HG03095 (cell line): ENCODE measurements around the gene PIK3IP1.

ENCODE experiments used
- ATAC-seq: cut with Tn5 transposase; IDR thresholded peaks from one replicate; pipeline ENCODE4 v1.9.1; 2021; ENCODE audit warnings: moderate library complexity; ENCODE audit not compliant: unreplicated experiment

The PIK3IP1 gene

DNA sequence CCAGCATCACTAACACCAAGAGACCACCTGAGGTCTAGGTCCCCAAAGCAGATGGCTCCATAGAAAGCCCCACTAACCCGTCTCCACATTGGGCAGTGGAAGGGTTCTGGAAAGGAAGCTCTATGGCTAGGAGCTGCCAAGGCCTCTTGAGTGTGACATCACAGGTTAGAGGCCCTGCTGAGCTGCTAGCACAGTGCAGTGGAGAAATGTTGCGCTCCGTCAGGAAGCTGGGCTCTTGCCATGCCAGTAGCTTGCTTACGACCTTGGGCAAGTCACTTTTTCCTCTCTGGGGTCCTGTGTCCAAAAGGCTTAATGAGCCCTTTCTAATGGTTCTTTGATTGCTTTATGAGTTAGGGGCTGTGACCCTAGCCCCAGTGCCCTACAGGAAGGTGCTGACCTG is 10.6 kb downstream of the PIK3IP1 start:
- ATAC-seq: no peak

DNA sequence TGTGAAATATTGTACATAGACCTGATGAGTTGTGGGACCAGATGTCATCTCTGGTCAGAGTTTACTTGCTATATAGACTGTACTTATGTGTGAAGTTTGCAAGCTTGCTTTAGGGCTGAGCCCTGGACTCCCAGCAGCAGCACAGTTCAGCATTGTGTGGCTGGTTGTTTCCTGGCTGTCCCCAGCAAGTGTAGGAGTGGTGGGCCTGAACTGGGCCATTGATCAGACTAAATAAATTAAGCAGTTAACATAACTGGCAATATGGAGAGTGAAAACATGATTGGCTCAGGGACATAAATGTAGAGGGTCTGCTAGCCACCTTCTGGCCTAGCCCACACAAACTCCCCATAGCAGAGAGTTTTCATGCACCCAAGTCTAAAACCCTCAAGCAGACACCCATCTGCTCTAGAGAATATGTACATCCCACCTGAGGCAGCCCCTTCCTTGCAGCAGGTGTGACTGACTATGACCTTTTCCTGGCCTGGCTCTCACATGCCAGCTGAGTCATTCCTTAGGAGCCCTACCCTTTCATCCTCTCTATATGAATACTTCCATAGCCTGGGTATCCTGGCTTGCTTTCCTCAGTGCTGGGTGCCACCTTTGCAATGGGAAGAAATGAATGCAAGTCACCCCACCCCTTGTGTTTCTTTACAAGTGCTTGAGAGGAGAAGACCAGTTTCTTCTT is 12.3 kb downstream of the PIK3IP1 start:
- ATAC-seq: no peak

DNA sequence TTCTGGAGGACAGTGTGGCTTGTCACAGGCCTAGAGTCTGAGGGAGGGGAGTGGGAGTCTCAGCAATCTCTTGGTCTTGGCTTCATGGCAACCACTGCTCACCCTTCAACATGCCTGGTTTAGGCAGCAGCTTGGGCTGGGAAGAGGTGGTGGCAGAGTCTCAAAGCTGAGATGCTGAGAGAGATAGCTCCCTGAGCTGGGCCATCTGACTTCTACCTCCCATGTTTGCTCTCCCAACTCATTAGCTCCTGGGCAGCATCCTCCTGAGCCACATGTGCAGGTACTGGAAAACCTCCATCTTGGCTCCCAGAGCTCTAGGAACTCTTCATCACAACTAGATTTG is 13.0 kb downstream of the PIK3IP1 start:
- no peak for ATAC-seq

DNA sequence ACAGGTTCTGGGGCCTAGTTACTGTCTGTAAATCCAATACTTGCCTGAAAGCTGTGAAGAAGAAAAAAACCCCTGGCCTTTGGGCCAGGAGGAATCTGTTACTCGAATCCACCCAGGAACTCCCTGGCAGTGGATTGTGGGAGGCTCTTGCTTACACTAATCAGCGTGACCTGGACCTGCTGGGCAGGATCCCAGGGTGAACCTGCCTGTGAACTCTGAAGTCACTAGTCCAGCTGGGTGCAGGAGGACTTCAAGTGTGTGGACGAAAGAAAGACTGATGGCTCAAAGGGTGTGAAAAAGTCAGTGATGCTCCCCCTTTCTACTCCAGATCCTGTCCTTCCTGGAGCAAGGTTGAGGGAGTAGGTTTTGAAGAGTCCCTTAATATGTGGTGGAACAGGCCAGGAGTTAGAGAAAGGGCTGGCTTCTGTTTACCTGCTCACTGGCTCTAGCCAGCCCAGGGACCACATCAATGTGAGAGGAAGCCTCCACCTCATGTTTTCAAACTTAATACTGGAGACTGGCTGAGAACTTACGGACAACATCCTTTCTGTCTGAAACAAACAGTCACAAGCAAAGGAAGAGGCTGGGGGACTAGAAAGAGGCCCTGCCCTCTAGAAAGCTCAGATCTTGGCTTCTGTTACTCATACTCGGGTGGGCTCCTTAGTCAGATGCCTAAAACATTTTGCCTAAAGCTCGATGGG is 13.5 kb downstream of the PIK3IP1 start:
- no peak for ATAC-seq

DNA sequence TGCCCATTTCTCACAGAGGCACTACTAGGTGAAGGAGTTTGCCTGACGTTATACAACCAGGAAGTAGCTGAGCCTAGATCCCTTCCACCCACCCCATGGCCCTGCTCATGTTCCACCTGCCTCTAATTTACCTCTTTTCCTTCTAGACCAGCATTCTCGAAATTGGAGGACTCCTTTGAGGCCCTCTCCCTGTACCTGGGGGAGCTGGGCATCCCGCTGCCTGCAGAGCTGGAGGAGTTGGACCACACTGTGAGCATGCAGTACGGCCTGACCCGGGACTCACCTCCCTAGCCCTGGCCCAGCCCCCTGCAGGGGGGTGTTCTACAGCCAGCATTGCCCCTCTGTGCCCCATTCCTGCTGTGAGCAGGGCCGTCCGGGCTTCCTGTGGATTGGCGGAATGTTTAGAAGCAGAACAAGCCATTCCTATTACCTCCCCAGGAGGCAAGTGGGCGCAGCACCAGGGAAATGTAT is 14.1 kb downstream of the PIK3IP1 start:
- ATAC-seq: no peak

DNA sequence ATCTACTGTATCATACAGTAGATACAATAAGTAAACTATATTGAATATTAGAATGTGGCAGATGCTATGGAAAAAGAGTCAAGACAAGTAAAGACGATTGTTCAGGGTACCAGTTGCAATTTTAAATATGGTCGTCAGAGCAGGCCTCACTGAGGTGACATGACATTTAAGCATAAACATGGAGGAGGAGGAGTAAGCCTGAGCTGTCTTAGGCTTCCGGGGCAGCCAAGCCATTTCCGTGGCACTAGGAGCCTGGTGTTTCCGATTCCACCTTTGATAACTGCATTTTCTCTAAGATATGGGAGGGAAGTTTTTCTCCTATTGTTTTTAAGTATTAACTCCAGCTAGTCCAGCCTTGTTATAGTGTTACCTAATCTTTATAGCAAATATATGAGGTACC is 14.5 kb downstream of the PIK3IP1 start:
- no peak for ATAC-seq

DNA sequence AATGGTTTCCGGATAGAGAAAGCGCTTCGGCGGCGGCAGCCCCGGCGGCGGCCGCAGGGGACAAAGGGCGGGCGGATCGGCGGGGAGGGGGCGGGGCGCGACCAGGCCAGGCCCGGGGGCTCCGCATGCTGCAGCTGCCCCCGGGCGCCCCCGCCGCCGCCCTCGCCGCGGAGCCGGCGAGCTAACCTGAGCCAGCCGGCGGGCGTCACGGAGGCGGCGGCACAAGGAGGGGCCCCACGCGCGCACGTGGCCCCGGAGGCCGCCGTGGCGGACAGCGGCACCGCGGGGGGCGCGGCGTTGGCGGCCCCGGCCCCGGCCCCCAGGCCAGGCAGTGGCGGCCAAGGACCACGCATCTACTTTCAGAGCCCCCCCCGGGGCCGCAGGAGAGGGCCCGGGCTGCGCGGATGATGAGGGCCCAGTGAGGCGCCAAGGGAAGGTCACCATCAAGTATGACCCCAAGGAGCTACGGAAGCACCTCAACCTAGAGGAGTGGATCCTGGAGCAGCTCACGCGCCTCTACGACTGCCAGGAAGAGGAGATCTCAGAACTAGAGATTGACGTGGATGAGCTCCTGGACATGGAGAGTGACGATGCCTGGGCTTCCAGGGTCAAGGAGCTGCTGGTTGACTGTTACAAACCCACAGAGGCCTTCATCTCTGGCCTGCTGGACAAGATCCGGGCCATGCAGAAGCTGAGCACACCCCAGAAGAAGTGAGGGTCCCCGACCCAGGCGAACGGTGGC is 15.7 kb downstream of the PIK3IP1 start:
- ATAC-seq: no peak

DNA sequence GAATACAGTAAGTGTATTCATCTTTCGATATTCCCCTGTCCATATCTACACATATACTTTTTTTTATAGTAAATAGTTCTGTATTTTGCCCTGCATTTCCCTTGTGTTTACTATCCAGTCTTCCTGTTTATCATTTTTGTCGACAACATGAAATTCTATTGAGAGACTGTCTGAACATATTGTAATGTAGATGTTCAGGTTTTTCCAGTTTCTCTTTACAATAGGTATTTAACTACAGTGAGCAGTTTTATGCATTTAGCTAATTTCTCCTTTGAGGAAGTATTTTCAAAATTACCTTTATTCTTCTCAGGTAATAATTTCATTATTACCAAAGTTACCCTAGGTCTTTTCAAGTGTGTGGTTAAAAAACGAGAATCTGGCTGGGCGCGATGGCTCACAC is 16.7 kb downstream of the PIK3IP1 start:
- no peak for ATAC-seq

DNA sequence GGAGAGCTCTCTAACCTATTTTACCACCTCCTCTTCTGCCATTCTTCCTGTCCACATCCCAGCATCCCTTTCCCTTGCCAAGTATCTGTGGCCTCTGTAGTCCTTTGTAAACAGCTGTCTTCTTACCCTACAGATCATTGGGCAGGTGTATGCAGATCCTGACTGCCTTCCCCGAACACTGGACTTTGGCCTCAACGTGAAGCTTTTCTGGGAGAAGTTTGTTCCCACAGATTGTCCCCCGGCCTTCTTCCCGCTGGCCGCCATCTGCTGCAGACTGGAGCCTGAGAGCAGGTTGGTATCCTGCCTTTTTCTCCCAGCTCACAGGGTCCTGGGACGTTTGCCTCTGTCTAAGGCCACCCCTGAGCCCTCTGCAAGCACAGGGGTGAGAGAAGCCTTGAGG is 17.3 kb downstream of the PIK3IP1 start:
- ATAC-seq: no peak

DNA sequence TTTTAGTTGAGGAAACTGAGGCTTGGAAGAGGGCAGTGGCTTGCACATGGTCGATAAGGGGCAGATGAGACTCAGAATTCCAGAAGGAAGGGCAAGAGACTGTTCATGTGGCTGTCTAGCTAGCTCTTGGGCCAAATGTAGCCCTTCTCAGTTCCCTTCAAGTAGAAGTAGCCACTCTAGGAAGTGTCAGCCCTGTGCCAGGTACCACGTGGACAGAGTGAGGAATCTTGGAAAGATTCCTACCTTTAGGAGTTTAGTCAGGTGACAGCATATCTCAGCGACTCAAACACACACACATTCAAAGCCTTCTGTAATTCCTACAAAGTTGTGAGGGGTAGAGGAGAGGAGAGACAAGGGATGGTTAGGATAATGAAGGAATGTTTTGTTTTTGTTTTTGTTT is 18.3 kb downstream of the PIK3IP1 start:
- ATAC-seq: no peak

DNA sequence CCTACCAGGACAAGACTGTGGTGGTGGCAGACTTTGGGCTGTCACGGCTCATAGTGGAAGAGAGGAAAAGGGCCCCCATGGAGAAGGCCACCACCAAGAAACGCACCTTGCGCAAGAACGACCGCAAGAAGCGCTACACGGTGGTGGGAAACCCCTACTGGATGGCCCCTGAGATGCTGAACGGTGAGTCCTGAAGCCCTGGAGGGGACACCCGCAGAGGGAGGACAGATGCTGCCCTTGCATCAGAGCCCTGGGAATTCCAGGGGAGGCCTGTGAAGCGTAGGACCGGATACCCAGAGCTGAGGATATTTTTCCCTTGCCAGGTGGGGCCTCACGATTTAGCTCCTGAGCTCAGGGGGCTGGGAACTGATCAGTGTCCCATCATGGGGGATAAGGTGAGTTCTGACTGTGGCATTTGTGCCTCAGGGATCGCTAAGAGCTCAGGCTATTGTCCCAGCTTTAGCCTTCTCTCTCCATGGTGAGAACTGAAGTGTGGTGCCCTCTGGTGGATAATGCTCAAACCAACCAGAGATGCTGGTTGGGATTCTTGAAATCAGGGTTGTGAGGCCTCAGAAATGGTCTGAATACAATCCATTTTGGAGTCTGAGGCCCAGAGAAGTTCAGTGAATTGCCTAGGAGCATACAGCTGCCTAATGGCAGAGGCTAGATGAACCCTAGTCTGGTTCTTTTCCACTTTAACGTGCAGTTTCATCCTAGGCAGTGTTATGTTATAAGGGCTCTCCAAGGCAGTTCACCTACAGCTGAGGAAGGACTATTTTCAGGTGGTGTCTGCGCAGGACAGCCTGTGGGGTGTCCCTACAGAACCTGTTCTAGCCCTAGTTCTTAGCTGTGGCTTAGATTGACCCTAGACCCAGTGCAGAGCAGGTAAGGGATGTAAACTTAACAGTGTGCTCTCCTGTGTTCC is 19.5 kb downstream of the PIK3IP1 start:
- ATAC-seq: no peak

DNA sequence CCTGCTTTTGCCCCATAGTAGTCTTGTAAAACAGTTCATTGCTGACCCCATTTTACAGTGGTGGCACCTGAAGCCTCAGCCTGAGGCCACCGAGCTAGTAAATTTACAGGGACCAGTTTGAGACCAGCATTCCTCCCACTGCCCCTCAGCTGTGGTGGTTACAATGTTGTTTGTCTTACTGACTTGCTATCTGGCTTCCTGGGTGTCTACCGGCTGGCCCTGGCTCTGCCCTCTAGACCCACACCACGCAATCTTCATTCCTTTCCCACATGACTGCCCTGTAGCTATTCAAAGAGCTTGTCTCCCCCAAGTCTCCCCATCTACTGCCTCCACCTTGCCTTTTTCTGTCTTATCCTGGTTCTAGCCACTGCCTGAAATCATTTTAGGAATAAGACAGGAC is 20.8 kb downstream of the PIK3IP1 start:
- no peak for ATAC-seq

DNA sequence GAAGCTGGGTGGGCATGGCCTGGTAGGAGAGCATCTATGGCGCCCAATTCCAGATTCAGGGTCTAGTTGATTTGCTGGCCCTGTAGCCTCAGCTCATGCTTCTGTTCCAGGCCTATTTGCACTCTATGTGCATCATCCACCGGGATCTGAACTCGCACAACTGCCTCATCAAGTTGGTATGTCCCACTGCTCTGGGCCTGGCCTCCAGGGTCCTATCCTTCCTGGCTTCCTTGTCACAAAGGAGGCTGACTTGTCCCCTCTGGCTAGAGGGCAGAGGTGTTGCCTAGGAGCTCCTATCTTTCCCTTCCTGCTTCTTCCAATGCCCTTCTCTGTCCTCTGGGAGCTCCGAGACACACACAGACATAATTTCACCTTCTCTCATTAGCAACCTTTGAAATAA is 21.3 kb downstream of the PIK3IP1 start:
- no peak for ATAC-seq

DNA sequence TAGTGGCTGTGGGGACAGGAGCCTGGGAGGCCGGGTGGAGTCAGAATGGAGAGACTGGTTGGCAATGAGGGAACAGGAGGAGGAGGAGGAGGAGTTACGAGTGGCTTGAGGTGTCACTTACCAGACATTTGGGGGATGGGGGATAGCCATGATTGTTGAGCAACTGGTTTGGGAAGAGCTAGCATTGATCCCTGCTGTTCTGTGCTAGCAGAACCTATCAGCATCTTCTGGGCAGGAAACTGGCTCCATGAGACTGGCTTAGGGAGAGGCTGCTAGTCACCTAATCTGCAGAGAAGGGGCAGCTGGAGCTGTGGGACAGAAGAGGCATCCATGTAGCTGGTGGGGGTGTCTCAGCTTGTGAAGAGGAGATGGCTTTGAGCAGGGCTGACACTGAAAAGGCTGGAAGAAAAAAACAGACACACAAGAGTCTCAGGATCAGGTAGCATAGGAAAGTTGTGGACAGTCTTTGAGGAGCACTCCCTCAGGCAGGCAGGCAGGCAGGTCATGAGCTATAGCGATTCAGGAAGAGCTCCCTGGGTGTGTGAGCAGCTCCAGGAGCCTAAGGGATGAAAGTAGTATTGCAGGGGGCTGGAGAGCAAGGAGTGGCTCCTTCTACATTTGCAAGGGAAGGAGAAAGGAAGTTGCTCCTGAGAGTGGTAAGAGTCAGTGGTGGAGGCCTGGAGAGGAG is 22.3 kb downstream of the PIK3IP1 start:
- ATAC-seq: no peak

DNA sequence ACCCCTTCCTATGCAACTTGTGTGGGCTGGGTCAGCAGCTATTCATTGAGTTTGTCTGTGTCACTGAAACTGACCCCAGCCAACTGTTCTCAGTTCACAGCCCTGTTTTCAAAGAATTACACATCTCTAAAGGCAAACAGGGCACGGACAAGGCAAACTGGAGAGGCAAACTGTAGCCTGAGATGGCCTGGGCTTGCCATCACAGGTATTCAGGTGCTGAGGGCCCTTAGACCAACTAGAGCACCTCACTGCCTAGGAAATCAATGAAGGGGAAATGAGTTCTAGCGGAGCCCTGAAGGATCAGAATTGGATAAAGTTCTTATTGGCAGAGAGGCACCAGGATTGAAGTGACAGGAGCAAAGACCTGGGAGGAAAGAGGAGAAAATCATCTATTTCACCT is 24.0 kb downstream of the PIK3IP1 start:
- no peak for ATAC-seq

DNA sequence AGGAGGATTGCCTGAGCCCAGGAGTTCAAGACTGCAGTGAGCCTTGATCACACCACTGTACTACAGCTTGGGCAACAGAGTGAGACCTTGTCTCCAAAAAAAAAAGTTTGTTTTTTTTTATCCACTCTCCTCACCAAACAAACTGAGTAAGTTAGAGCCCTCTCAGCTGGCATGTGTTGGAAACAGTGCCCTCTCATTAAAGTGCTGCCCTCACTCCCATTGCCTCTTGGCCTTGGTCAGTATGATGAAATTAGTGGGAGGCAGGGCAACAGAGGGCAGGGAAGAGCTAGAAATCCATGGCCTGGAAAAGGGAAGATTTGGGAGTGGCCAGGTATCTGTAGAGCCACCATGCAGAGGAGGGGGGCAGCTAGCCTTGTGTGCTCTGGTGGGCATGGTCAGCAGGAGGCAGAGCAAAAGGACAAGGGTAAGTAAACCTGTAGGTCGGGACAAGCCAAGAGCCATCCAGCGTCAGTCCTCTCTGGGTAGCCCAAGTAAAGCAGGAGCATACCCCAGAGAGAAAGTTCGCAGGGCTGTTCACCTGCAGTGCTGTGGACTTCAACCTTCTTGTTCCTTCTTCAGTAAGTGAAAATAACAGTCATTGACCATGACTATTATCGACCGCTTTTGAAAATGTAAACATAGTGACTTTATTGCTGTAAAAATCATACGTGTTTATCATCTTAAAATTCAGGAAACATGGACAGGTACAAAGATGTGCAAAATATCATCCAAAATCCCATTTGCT is 28.2 kb downstream of the PIK3IP1 start:
- no peak for ATAC-seq

DNA sequence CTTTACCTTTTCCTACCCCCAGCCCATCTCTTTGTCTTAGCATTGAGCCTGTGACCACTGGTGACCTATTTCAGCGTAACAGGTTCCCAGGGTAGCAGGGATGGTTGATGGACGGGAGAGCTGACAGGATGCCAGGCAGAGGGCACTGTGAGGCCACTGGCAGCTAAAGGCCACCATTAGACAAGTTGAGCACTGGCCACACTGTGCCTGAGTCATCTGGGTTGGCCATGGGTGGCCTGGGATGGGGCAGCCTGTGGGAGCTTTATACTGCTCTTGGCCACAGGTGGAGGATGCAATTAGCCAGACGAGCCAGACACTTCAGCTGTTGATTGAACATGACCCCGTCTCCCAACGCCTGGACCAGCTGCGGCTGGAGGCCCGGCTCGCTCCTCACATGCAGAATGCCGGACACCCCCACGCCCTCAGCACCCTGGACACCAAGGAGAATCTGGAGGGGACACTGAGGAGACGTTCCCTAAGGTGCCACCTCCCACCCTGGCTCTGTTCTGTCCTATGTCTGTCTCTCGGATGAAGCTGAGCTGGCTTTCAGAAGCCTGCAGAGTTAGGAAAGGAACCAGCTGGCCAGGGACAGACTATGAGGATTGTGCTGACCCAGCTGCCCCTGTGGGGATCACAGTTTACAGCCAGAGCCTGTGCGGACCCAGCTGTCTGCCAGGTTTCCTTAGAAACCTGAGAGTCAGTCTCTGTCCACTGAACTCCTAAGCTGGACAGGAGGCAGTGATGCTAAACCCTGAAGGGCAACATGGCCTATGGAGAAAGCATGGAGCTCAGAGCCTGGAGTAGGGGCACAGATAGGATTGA is 29.8 kb downstream of the PIK3IP1 start:
- no peak for ATAC-seq

DNA sequence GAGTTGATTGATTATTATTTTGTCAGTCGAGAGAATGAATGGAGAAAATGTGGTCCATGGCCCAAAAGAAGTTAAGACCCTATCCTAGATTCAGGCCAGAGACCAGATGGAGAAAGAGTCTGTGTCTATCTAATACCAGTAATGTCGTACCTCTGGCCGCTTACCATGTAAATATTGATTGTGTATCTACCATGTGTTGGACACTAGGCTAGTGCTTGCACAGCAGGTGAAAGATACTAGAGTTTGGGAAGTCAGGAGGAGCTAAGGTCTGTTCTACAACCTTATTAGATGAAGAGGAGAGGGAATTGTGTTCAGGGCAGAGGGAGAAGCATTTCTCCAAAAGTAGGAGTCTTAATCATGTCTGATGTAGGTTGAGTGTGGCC is 31.8 kb downstream of the PIK3IP1 start:
- ATAC-seq: no peak
